ENCODE data around the gene PREX1.

- TF ChIP-seq CTCF (IDR thresholded peaks at IDR 0.05) (no peak), EP300 (IDR thresholded peaks at IDR 0.05) (no peak), POLR2A (IDR thresholded peaks at IDR 0.05) (no peak)
These were observed 228.6 kb downstream of the PREX1 start for GRCh38 chr20:48599106-48599747.
